Measurements from ENCODE around the gene NET1.

The NET1 gene

DNA sequence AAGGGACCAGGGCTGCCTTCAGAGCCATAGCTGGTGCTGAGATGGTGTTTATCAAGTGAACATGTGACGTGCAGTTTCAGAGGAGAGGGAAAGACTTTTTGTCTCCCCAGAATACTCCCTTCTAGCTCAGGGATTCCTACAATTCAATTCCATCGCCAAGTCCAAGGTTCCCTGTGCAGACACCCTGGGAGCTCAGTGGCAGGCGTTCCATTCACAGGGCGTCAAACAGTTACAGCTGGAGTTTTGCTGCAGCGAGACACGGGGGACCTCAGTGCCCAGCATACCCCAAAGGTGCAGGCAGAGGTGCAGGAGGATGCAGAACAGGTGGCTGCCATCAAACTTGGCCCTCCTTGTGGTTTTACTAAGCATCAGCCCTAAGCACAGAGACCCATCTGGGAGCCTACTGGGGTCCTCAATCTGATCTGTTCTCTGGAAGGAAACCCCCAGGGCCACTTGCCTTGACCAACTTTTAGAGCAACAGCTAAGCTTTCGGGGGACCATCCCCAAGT is 87.9 kb downstream of the NET1 start:
- DNase-seq (ENCODE audit: low read depth), result no peak

DNA sequence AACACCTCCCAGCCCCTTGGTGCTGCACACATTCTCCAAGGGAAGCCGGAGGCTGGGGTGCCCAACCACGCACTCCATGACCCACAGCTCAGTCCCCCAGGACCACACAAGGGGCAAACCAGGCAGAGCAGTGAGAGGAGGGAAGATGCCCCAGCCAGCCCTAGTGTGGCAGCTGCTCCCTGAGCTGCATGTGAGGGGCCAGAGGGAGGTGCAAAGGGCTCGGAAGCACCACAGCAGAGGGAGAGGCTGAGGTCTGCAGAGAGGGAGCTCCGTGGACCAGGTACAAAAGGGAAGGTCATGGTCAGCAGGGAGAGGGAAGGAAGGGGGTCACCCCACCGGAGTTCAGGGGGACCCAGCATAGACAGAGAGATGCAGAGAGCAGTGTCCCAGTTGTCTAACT is 88.6 kb downstream of the NET1 start:
- DNase-seq (ENCODE audit: low read depth), result no peak

DNA sequence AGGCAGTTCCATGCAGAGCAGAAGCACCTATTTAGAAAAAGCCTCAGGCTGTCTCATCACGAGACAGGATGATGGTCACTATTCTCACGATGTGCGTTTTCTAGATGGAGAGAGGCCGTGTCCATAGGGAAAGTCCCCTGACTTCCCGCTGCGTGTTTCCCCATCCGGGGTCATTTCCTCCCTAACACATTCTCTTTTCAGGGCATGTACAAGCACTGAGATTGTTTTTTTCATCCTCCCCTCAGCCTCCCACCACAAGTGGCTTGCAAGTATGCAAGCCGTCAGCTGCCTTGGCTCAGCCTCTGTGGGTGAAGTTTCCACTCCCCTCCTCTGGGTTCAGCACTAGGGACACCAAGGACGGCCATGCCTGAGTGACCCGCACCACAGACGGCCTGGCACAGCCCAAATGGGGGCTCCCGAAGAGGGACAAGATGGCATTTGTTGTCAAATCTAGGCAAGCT is 89.7 kb downstream of the NET1 start:
- DNase-seq (ENCODE audit: low read depth), result no peak

DNA sequence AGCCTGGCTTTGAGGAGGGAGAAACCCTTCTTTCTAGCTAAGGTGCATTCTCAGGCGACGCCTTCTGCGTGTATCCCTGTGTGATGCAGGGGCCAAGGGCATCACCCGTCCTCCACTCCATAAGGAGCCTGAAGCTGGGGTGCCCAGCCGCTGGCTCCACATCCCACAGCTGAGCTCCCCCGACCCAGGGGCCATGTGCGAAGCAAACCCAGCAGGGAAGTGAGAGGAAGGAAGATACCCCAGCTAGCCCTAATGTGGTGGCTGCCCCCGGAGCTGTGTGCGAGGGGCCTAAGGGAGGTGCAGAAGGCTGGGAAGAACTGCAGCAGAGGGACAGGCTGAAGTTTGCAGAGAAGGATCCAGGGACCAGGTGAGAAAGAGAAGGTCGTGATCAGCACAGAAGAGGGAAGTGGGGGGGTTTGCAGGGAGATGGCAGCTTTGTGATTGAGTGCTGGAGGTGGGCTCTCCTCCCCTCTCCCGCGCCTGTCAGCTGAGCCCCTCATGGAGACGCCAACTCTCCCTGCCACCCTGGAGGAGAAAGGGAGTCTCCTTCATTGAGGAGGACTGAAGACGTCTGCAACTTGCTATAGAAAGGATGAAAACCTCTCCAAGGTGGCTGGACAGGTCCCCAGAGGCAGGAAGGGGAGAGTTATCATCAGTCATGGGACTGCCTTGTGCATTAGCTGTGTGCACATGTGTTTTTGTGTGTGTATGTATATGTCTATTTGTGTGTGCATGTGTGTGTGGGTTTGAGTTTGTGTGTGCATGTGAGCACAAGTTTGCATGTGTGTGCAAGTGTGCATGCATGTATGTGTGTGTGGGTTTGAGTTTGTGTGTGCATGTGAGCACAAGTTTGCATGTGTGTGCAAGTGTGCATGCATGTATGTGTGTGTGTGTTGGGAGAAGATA is 90.5 kb downstream of the NET1 start:
- no peak for DNase-seq (ENCODE audit: low read depth)

DNA sequence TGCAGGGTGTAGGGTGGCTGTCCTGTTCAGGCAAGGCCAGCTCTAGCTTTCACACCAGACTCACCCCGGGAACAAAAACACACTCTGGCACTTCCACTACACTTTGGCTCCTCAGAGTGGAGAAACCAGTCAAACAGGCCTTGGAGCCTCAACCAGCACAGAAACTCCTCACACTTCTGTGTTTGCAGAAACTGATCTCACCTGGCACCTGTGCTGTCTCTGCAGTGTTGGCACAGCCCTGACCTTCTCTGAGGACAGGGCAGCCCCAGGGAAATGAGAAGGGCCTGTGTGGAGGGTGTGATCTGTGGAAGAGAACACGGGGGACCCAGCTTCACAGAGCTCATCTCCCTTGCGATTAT is 91.1 kb downstream of the NET1 start:
- no peak for DNase-seq (ENCODE audit: low read depth)

DNA sequence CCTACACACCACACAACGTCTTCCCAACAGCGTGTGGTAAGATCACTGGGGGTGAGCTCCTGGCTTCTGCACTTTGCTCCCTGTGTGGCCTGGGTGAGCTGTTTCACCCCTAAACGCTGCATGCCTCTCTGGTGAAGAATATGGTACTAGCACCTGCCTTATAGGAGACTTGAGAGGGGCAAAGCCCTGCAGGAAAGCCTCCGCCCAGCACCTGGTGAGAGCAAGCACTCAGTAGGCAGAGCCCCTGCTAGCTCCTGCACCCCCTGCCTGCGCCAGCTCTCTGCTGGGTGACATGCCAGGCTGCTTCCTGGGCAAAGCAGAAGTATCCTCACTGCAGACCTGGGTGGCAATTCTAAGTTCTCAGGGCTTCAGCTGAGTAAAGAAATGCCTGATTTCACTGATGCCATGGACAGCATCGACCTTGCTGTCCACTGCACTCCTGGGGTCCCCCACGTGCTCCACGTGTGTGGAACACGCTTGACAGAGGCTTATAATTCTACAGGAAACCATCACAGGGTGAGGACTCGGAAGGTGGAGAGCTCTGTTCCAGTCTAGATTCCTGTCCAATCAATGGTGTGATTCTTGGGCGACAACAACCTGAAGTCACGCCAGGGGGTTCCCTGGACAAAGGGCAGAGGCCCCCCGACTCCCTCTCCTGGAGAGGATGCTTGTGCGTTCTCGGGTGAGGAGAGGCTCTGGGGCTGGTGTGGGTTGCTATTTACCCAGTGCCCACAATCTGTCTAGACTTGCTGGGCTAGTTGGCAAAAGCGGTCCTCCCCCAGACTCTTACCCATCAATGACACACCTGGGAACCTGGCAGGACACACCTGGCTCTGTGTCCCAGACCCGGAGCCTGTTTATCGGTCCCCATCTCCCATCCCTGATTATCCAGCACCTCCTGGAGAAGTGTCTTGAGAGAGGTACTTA is 92.1 kb downstream of the NET1 start:
- DNase-seq (ENCODE audit: low read depth), result no peak

DNA sequence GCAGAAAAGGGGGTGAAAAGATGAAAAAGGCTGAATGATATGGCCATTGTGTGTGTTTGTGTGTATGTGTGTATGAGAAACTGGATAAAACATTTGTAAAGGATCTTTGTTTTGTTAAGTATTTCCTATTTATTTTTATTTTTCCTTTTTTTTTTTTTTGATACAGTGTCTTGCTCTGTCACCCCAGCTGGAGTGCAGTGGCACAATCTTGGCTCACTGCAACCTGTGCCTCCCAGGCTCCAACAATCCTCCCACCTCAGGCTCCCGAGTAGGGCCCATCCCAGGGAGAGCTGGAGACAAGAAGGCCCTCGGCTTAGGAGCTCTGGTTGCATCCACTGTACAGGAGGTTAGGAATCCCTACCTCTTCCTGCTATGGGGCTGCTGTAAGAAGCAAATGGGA is 93.9 kb downstream of the NET1 start:
- no peak for DNase-seq (ENCODE audit: low read depth)

DNA sequence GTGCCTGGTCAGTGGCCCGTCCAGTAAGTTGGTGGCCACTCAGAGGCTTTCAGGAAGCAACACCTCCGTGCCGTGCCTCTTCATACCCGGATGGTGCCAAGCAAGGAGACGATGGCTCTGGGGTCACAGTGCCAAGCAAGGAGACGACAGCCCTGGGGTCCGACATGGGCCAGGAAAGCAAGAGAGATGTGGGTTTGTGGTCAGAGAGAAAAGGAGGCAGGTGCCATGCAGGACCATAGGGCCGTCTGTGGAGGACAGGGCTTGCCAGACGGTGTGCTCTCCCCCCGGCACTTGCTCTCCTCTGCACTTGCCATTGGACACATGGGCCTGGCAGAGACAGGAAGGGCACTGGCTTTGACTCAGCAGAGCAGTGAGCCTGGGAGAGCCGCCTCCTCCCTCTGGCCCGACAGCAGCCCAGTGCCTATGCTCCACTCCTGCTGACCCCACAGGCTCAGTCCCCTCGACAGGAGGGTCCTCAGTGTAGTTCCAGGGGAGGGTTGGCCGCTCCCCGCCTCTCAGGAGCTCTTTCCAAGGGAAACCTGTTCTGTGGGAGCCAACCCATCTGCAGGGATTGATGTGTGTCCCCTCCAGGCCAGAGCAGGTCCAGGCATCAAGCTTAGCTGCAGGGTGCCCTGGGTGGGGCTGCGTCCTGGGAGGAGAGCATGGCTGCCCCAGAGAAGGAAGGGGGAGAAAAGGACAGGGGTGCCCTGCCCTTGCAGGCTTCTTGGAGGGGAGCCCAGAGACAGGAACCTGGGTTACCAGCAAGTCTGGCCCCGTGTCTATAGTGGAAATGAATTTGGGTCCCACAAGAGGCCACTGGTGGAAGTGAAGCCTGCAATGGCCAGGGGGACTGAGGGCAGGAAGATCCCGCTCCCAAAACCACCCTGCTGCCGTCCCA is 94.6 kb downstream of the NET1 start:
- no peak for DNase-seq (ENCODE audit: low read depth)

DNA sequence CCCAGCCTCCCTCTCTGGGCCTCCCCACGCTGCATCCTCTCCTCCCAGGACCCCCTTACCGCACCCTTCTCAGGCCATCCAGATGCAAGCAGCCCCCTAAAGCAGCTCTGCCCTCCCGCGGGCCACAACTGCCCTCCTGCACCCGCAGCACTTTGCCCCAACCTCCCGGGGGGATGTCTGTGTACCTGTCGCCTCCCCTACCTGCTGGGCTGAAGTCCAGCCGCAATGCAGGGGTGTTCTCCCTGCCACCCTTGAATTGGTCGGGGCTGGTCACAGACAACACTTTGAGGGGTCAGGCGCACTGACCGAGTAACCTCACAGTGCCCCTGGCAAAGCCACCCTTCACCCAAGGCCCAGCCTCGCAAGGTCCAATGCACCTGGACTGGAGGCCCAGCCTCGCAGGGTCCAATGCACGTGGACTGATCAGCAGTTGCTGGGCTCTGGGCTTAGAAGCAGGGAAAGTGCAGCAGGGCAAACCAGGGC is 95.3 kb downstream of the NET1 start:
- no peak for DNase-seq (ENCODE audit: low read depth)

DNA sequence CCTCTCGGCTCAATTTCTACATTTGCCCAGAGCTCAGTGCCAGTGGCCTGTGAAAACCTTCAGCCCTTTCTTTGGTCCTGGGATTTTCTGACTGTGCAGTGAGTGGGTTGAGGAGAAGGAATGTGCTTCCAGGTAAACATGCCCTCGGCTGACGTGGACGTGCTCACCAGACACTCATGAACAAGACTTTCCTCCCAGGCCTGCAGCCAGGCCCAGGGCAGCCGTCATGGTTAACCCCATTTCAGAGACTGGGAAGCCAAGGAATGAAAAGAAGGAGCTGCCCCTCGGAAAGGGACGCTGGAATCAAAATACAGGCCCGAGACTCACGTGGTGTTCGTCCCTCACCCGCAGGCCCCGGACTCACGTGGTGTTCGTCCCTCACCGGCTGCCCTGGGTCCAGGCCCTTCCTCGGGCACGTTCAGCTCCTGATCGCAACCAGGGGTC is 95.8 kb downstream of the NET1 start:
- no peak for DNase-seq (ENCODE audit: low read depth)

Data from fibroblast of gingiva (primary cell).